ENCODE measurements around the gene PAX8.
"Not testable (repeated sequence)": the region's sequence is repeated elsewhere in the genome, so short reads cannot be mapped to it uniquely, and the experiment has no call there.

DNA sequence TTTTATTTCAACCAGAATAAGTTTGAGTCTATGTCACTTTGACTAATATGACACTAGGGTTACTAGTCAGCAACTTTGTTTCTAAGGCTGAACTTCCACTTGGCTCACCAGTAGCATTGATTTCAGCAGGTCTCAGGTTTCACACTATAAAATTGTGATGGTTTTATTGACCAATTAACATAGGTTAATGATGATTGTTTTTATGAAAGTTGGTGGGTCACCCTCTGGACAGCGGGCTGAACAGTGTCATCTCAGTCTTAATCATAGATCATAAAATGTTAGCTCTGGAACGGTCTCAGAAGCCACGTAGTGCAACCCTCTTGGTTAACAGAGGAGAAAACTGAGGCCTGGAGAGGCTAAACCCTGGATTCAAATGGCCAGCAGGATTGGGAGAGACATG, 40.2 kb upstream of the PAX8 start:
- TF ChIP-seq, protein P1, sequence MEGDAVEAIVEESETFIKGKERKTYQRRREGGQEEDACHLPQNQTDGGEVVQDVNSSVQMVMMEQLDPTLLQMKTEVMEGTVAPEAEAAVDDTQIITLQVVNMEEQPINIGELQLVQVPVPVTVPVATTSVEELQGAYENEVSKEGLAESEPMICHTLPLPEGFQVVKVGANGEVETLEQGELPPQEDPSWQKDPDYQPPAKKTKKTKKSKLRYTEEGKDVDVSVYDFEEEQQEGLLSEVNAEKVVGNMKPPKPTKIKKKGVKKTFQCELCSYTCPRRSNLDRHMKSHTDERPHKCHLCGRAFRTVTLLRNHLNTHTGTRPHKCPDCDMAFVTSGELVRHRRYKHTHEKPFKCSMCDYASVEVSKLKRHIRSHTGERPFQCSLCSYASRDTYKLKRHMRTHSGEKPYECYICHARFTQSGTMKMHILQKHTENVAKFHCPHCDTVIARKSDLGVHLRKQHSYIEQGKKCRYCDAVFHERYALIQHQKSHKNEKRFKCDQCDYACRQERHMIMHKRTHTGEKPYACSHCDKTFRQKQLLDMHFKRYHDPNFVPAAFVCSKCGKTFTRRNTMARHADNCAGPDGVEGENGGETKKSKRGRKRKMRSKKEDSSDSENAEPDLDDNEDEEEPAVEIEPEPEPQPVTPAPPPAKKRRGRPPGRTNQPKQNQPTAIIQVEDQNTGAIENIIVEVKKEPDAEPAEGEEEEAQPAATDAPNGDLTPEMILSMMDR (IDR thresholded peaks at IDR 0.05) = not testable (repeated sequence)
- TF ChIP-seq POLR2A (IDR thresholded peaks at IDR 0.05) = not testable (repeated sequence)

All from heart left ventricle (tissue), 13 donors.